Activated CD4-positive, alpha-beta T cell treated with anti-CD3 and anti-CD28 coated beads, Interleukin-2, Interleukin-6, amounts not matched to agents 100 ng/mL and 50 ng/mL, durations not matched to agents 16 hours and 8 hours (primary cell): ENCODE data around the gene NOL4L.
"Not testable (repeated sequence)": the region's sequence is repeated elsewhere in the genome, so short reads cannot be mapped to it uniquely, and the experiment has no call there.

Source experiments
- DNase-seq: peaks from one replicate; pipeline ENCODE4 v3.0.0-alpha.2; 2020

NOL4L gene

GRCh38 chr20:32594204-32594603, 9.1 kb upstream of the NOL4L start:
- DNase-seq, result no peak

GRCh38 chr20:32592616-32593015, 7.5 kb upstream of the NOL4L start:
- DNase-seq, result not testable (repeated sequence)

- no peak for DNase-seq
Measured at GRCh38 chr20:32592022-32592421, 6.9 kb upstream of the NOL4L start.

- DNase-seq, result no peak
Measured at GRCh38 chr20:32589769-32590168, 4.6 kb upstream of the NOL4L start.

DNA sequence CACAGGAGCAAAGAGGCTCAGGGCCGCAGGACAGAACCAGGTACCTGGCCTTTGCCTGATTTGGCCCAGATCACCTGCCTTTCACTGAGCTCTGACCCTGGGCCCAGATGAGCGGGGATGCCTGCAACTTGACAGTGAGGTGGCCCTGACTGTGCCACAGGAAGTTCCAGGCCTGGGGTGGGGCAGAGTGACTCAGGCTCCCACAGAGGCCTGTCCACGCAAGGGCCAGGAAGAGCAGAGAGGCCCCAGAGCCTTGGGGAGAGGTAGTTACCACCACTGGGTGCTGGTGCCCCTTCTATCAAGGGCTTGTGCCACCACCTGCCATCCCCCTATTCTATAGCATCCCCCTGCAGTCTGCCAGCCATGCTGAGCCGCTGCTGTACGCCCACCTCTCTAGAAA, 4.1 kb upstream of the NOL4L start:
- DNase-seq, result no peak

- DNase-seq, result no peak
Measured at GRCh38 chr20:32588040-32588439, 2.9 kb upstream of the NOL4L start.

DNA sequence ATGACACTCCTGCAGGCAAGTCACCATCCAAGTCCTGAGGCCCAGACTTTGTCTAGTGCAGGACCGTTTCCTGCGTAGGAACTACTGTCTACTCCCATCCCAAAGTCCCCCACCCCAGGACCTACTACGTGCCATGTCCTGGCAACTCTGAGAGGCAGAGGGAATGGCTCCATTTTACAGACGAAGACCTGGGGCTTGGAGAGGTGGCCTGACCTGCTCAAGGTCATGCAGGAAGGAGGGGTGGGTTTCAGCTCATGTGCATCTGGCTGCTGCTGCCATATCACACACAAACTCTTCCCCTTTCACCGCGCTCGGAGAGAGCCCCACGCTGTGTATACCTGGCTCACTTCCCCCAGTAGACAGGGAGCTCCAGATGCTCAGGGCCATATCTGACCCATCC, 1.2 kb upstream of the NOL4L start:
- no peak for DNase-seq

DNA sequence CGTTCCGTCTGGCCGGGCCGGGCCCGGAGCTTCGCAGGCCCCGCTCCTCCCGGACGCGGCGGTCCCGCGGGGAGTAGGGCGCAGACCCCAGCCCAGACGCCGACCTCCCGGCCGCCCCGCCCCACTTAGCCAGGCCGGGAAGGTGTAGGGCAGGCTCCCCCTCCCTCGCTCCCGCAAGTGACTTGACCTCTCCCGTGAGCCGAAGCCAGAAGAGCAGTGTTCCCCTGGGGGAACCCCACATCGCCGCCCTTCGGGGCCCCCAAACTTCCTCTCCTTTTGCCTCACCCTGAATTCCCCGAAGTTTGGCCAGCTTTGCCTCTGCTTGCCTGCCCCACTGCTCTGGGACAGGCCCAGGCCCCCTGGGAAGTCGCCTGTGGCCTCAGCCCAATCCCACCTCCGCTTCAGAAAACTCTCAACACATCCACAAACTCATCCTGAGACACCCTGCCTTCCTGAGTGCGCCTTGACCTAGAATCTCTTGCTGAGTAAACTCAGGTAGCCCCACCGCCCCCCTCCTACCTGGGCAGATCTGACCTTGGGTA, 524 bp upstream of the NOL4L start:
- DNase-seq, result no peak

GRCh38 chr20:32583581-32584070, 1.5 kb downstream of the NOL4L start:
- DNase-seq, result no peak

DNA sequence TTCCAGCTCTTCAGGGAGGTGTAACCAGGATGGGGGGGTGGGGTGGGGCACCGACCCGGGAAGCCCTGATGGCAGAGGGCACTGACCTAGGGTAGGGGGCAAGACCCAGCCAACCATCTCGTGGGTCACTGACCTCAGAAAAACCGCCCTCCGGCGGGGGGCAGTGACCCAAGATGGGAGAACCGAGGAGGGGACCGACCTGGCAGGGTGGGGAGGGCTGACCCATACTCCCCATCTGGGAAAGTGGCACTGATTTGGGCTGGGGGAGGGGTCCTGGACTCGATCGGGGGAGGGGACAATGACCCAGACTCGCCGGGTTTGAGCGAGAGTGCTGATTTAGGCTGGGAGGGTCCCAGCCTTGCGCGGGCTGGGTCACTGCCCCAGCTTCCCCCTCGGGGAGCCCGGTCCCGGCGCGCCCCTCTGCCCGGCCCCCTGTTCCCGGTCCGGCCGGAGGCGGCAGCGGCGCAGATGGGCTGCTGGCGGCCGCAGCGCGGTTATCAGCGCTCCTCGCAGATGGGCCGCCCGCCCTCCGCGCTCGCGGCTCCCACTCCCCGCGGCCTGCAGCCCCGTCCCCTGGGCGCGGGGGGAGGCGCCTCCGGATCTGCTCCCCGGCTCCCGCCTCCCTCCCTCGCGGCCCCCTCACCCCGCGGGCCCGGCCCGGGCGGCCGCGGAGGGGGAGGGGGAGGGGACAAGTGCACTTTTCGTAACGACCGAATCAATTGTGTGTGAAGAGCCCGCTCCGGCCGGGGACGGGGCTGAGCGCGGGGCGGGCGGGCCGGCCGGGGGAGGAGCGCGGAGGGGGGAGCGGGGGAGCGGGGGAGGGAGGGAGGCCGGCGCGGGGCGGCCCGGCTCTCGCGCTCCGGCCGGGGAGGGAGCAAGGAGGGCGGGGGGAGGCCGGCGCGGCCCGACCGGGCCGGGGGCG, 2.2 kb downstream of the NOL4L start:
- DNase-seq, result no peak

GRCh38 chr20:32581839-32582658, 3.1 kb downstream of the NOL4L start:
- DNase-seq, result no peak

- DNase-seq, result no peak
Measured at GRCh38 chr20:32580970-32581838, 3.9 kb downstream of the NOL4L start.

DNA sequence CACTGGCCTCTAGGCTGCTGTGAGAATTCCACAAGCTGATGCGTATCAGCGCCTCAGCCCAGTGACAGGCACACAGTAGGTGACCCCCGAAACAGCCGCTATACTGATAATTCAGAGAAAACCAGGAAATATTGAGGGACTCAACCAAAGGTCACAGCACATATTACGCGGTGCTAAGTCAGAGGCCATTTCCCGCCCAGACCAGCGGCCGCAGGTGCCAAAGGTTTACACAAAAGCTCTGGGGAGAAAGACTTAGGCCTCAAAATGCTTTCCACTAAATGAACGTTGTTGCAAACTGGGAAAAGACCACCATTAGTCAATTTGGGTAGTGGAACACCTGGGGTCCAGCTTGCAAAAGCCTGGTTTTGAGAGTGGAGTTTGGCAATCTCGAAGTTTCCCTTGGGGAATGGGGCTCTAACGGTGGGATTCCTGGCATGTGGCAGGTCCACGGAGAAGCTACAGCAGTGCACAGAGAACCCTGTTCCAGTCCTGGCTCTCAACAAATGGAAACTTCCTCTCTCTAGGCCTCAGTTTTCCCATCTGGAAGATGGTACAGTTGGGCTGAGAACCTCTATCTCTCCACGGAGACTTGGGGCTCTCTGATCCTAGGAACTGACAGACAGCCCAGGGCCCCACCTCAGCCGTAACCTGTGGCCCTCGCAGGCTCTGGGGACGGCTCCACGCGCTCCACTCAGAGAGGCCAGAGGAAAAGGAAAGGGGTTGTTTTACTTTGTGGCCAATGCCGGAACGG, 4.7 kb downstream of the NOL4L start:
- no peak for DNase-seq

DNA sequence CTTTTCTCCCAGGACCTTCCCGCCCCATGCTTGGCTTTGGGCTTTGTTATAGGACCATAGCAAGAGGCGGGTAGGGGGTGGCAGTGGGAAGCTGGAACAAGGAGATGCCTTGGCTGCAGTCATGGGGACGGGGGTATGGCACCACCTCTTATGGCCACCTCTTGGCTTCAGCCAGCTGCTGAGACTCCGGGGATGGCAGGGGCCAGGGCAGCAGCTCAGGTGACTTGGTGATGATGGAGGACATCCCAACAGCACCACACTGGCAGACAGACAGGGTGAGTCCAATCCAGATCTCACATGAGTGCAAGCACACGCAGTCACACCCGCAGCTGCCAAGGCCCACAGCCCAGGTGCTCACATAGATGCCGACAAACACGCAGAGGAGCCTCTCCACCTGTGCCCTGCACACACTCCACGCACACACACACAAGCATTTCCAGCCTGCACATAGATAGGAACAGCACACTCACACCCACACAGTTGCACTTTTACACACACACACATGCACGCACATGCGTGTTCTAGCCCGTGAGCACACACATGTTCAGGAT, 6.2 kb downstream of the NOL4L start:
- DNase-seq, result no peak

- not testable (repeated sequence) for DNase-seq
Measured at GRCh38 chr20:32578062-32578461, 7.1 kb downstream of the NOL4L start.

- DNase-seq, result no peak
Measured at GRCh38 chr20:32577657-32578056, 7.5 kb downstream of the NOL4L start.

DNA sequence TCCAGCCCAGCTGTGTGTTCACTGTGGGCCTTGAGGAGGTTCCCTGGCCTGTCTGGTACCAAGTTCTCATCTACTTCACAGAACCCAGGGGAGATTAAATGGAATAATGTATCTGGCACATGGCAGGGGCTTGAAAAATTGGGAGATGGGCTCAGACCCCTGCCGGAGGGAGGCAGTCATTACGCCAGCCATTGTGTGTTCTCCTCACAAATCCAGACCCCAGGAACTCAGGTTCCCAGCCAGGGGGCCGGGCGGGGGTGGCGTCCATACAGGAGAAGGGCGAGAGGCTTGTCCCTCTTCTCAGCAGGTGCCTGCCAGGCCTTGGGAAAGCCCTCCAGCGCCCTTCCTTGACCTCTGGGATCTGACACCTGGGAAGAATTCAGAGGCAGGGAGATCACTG, 8.1 kb downstream of the NOL4L start:
- no peak for DNase-seq

- DNase-seq, result no peak
Measured at GRCh38 chr20:32576560-32576959, 8.6 kb downstream of the NOL4L start.

GRCh38 chr20:32575805-32576204, 9.3 kb downstream of the NOL4L start:
- DNase-seq, result no peak

DNA sequence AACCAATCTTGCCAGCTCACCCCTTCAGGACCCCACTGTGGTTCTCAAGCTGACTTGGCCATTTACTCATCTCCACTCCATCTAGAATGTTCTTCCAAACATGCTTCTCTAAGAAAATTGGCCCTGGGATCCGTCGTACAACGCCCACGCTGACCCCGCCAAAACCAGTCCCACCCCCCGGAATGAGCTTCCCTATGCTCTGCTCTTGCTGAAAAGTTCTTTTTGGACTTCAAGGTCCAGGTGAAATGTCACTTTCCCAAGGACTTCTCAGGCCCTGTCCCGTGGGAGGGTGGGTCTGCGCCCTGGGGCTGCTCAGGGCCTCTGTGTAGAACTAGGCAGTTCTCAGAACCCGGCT, 9.9 kb downstream of the NOL4L start:
- no peak for DNase-seq
